ENCODE results near the gene GAL3ST2.
"Not testable (repeated sequence)": the region's sequence is repeated elsewhere in the genome, so short reads cannot be mapped to it uniquely, and the experiment has no call there.

GAL3ST2 gene

GRCh38 chr2:241803387-241804325 is 27.0 kb downstream of the GAL3ST2 start:
- TF ChIP-seq CTCF (IDR thresholded peaks at IDR 0.05; ENCODE audit: low read depth, low read length): no peak
- in situ Hi-C loops (cut with HindIII; ENCODE audit: low sequenced_read_pairs): no loop called here
- H3K4me3 ChIP-seq (ENCODE audit: low read depth, low read length): peak overlapping the region; percentile 27
- DNase-seq (ENCODE audit: low read depth, low spot score): peak; percentile 16

GRCh38 chr2:241804326-241805229 is 28.0 kb downstream of the GAL3ST2 start:
- no peak for DNase-seq (ENCODE audit: low read depth, low spot score)
- in situ Hi-C loops (cut with HindIII; ENCODE audit: low sequenced_read_pairs): no loop called here
- no peak overlapping the region for H3K4me3 ChIP-seq (ENCODE audit: low read depth, low read length)
- TF ChIP-seq CTCF (IDR thresholded peaks at IDR 0.05; ENCODE audit: low read depth, low read length): no peak

GRCh38 chr2:241806217-241806616 is 29.6 kb downstream of the GAL3ST2 start:
- in situ Hi-C loops (cut with HindIII; ENCODE audit: low sequenced_read_pairs); H3K4me3 ChIP-seq (ENCODE audit: low read depth, low read length); DNase-seq (ENCODE audit: low read depth, low spot score): not testable (repeated sequence)

GRCh38 chr2:241808051-241808720 is 31.6 kb downstream of the GAL3ST2 start:
- H3K4me3 ChIP-seq (ENCODE audit: low read depth, low read length): no peak overlapping the region
- TF ChIP-seq CTCF (IDR thresholded peaks at IDR 0.05; ENCODE audit: low read depth, low read length): no peak
- in situ Hi-C loops (cut with HindIII; ENCODE audit: low sequenced_read_pairs): no loop called here
- no peak for DNase-seq (ENCODE audit: low read depth, low spot score)

GRCh38 chr2:241808721-241809382 is 32.2 kb downstream of the GAL3ST2 start, which contains the start of gene NEU4:
TSS of gene NEU4 (plus strand) at chr2:241809193. CDS start at chr2:241814485, 5,292 bp downstream.
- no peak within 1 kb of the TSS for H3K4me3 ChIP-seq (ENCODE audit: low read depth, low read length)
- TF ChIP-seq CTCF (IDR thresholded peaks at IDR 0.05; ENCODE audit: low read depth, low read length): no peak
- no peak for DNase-seq (ENCODE audit: low read depth, low spot score)
- in situ Hi-C loops (cut with HindIII; ENCODE audit: low sequenced_read_pairs): no loop called here

GRCh38 chr2:241809383-241810306 is 33.0 kb downstream of the GAL3ST2 start:
- no peak for TF ChIP-seq CTCF (IDR thresholded peaks at IDR 0.05; ENCODE audit: low read depth, low read length)
- no peak overlapping the region for H3K4me3 ChIP-seq (ENCODE audit: low read depth, low read length)
- in situ Hi-C loops (cut with HindIII; ENCODE audit: low sequenced_read_pairs): no loop called here
- DNase-seq (ENCODE audit: low read depth, low spot score): no peak

All from astrocyte of the spinal cord (primary cell).